ENCODE data around the gene SYMPK.

Gene SYMPK

GRCh38 chr19:45820413-45821102, 42.4 kb downstream of the SYMPK start:
- no peak for ATAC-seq
- TF ChIP-seq PPARA (CRISPR knock-in tag; IDR thresholded peaks at IDR 0.05; ENCODE audit: borderline replicate concordance) (no peak), BACH2 (CRISPR knock-in tag; IDR thresholded peaks at IDR 0.05; ENCODE audit: borderline replicate concordance) (no peak), POU6F1 (CRISPR knock-in tag; IDR thresholded peaks at IDR 0.05; ENCODE audit: borderline replicate concordance, low read depth) (no peak), ZC3H10 (CRISPR knock-in tag; IDR thresholded peaks at IDR 0.05) (no peak), ZFP30 (CRISPR knock-in tag; IDR thresholded peaks at IDR 0.05) (no peak), OSR1 (CRISPR knock-in tag; IDR thresholded peaks at IDR 0.05) (no peak), ISL1 (CRISPR knock-in tag; IDR thresholded peaks at IDR 0.05) (no peak), SNAI2 (CRISPR knock-in tag; IDR thresholded peaks at IDR 0.05) (no peak), CSRNP3 (CRISPR knock-in tag; IDR thresholded peaks at IDR 0.05) (no peak), RARB (CRISPR knock-in tag; IDR thresholded peaks at IDR 0.05) (no peak), PATZ1 (CRISPR knock-in tag; IDR thresholded peaks at IDR 0.05; ENCODE audit: borderline replicate concordance) (no peak), CREB5 (CRISPR knock-in tag; IDR thresholded peaks at IDR 0.05; ENCODE audit: low read depth) (no peak), GLIS3 (CRISPR knock-in tag; IDR thresholded peaks at IDR 0.05) (no peak), ZNF565 (CRISPR knock-in tag; conservative IDR thresholded peaks at IDR 0.05; ENCODE audit: low read depth) (no peak), ZFP3 (CRISPR knock-in tag; IDR thresholded peaks at IDR 0.05) (no peak), CSDC2 (CRISPR knock-in tag; IDR thresholded peaks at IDR 0.05) (no peak)

GRCh38 chr19:45819769-45820168, 43.2 kb downstream of the SYMPK start:
- no peak for ATAC-seq
- no peak for TF ChIP-seq CSRNP3 (CRISPR knock-in tag; IDR thresholded peaks at IDR 0.05)
- TF ChIP-seq OSR1 (CRISPR knock-in tag; IDR thresholded peaks at IDR 0.05): no peak
- TF ChIP-seq ARNTL (CRISPR knock-in tag; IDR thresholded peaks at IDR 0.05; ENCODE audit: borderline replicate concordance, low read depth): no peak
- no peak for TF ChIP-seq RARB (CRISPR knock-in tag; IDR thresholded peaks at IDR 0.05)
- no peak for TF ChIP-seq ZNF70 (CRISPR knock-in tag; IDR thresholded peaks at IDR 0.05)
- TF ChIP-seq ISL1 (CRISPR knock-in tag; IDR thresholded peaks at IDR 0.05): no peak
- TF ChIP-seq POU6F1 (CRISPR knock-in tag; IDR thresholded peaks at IDR 0.05; ENCODE audit: borderline replicate concordance, low read depth): no peak

- ATAC-seq: peak; percentile 8; the same call in 2 of the 3 replicates
- TF ChIP-seq RARB (CRISPR knock-in tag; IDR thresholded peaks at IDR 0.05): no peak
- TF ChIP-seq CREB5 (CRISPR knock-in tag; IDR thresholded peaks at IDR 0.05; ENCODE audit: low read depth): no peak
- no peak for TF ChIP-seq ESRRG (CRISPR knock-in tag; IDR thresholded peaks at IDR 0.05)
- TF ChIP-seq ZNF565 (CRISPR knock-in tag; conservative IDR thresholded peaks at IDR 0.05; ENCODE audit: low read depth): no peak
- TF ChIP-seq PPARA (CRISPR knock-in tag; IDR thresholded peaks at IDR 0.05; ENCODE audit: borderline replicate concordance): no peak
- no peak for TF ChIP-seq TCF4 (CRISPR knock-in tag; IDR thresholded peaks at IDR 0.05; ENCODE audit: borderline replicate concordance)
- no peak for TF ChIP-seq ZNF8 (CRISPR knock-in tag; IDR thresholded peaks at IDR 0.05)
- TF ChIP-seq PATZ1 (CRISPR knock-in tag; IDR thresholded peaks at IDR 0.05; ENCODE audit: borderline replicate concordance): no peak
- no peak for TF ChIP-seq CSRNP3 (CRISPR knock-in tag; IDR thresholded peaks at IDR 0.05)
- TF ChIP-seq GLIS3 (CRISPR knock-in tag; IDR thresholded peaks at IDR 0.05): no peak
- TF ChIP-seq ZNF70 (CRISPR knock-in tag; IDR thresholded peaks at IDR 0.05): no peak
Measured at GRCh38 chr19:45817725-45818301, 45.1 kb downstream of the SYMPK start.
